IMR-90 (cell line): ENCODE results near the gene ZFPM1.
"Not testable (repeated sequence)": the region's sequence is repeated elsewhere in the genome, so short reads cannot be mapped to it uniquely, and the experiment has no call there.

Experiments used
- CTCF ChIP-seq: conservative IDR thresholded peaks from 2 replicates; pipeline ENCODE4 v1.5.1; 2012; ENCODE audit warnings: mild to moderate bottlenecking, low read depth, low read length, improper control_type of control experiment
- FOS ChIP-seq: fragments of 150-350 bp; IDR thresholded peaks from 2 replicates; pipeline ENCODE4 v1.6.1; 2016; ENCODE audit warnings: low read depth, low read length
- MXI1 ChIP-seq: IDR thresholded peaks from 2 replicates; pipeline ENCODE4 v1.6.1; 2012; ENCODE audit warnings: low read depth, mild to moderate bottlenecking, low read length, moderate library complexity, borderline replicate concordance
- POLR2A ChIP-seq: IDR thresholded peaks from 2 replicates; pipeline ENCODE4 v1.6.1; 2012; ENCODE audit warnings: mild to moderate bottlenecking, low read depth, low read length
- RFX5 ChIP-seq: IDR thresholded peaks from 2 replicates; pipeline ENCODE4 v1.8.0; 2012; ENCODE audit warnings: low read depth, mild to moderate bottlenecking, low read length, moderate library complexity
- TF ChIP-seq, protein P1 (sequence below): fragments of 150-350 bp; IDR thresholded peaks from 2 replicates; pipeline ENCODE4 v1.6.1; 2016; ENCODE audit warnings: low read depth, mild to moderate bottlenecking, low read length, moderate library complexity, borderline replicate concordance

- TF ChIP-seq CTCF, MXI1, RFX5, FOS, POLR2A: not testable (repeated sequence)
- TF ChIP-seq, protein P1, sequence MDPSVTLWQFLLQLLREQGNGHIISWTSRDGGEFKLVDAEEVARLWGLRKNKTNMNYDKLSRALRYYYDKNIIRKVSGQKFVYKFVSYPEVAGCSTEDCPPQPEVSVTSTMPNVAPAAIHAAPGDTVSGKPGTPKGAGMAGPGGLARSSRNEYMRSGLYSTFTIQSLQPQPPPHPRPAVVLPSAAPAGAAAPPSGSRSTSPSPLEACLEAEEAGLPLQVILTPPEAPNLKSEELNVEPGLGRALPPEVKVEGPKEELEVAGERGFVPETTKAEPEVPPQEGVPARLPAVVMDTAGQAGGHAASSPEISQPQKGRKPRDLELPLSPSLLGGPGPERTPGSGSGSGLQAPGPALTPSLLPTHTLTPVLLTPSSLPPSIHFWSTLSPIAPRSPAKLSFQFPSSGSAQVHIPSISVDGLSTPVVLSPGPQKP, result not testable (repeated sequence)
Measured at GRCh38 chr16:88470696-88471095, 17.6 kb downstream of the ZFPM1 start.
